WTC11 (cell line): ENCODE results near the gene MYL5.

Experiments used
- FOXP1 ChIP-seq: sonication (generic); formaldehyde crosslinking; IDR thresholded peaks from 2 replicates; pipeline ENCODE4 v1.8.0; 2022; ENCODE audit warnings: missing genetic modification reagents, mild to moderate bottlenecking, moderate library complexity, borderline replicate concordance
- MXD4 ChIP-seq: fragments of 250-450 bp; sonication (Bioruptor Pico); IDR thresholded peaks from 2 replicates; pipeline ENCODE4 v1.8.0; 2021; ENCODE audit warnings: mild to moderate bottlenecking, moderate library complexity, borderline replicate concordance
- NFE2L1 ChIP-seq: sonication (generic); formaldehyde crosslinking; IDR thresholded peaks from 2 replicates; pipeline ENCODE4 v1.8.1; 2023; ENCODE audit warnings: missing genetic modification reagents
- NR1H2 ChIP-seq: sonication (generic); formaldehyde crosslinking; IDR thresholded peaks from 2 replicates; pipeline ENCODE4 v1.9.0; 2021; ENCODE audit warnings: mild to moderate bottlenecking, moderate library complexity, missing genetic modification reagents
- RELA ChIP-seq: sonication (generic); formaldehyde crosslinking; IDR thresholded peaks from 2 replicates; pipeline ENCODE4 v1.8.1; 2022; ENCODE audit warnings: missing genetic modification reagents, mild to moderate bottlenecking, borderline replicate concordance
- TEAD4 ChIP-seq: sonication (generic); formaldehyde crosslinking; IDR thresholded peaks from 2 replicates; pipeline ENCODE4 v1.8.0; 2022; ENCODE audit warnings: mild to moderate bottlenecking, missing genetic modification reagents
- TF ChIP-seq, protein P1 (sequence below): fragments of 200-600 bp; IDR thresholded peaks from 2 replicates; pipeline ENCODE4 v1.8.0; 2022; ENCODE audit warnings: antibody characterized with exemption
- TF ChIP-seq, protein P2 (sequence below): sonication (generic); formaldehyde crosslinking; IDR thresholded peaks from 2 replicates; pipeline ENCODE4 v1.8.1; 2023; ENCODE audit warnings: mild to moderate bottlenecking, missing genetic modification reagents, moderate library complexity

GRCh38 chr4:628311-628741, 46.0 kb upstream of the MYL5 start:
- TF ChIP-seq TEAD4 (CRISPR knock-in tag), result no peak
- no peak for TF ChIP-seq FOXP1
- TF ChIP-seq NFE2L1 (CRISPR knock-in tag), result no peak
- TF ChIP-seq, protein P1, sequence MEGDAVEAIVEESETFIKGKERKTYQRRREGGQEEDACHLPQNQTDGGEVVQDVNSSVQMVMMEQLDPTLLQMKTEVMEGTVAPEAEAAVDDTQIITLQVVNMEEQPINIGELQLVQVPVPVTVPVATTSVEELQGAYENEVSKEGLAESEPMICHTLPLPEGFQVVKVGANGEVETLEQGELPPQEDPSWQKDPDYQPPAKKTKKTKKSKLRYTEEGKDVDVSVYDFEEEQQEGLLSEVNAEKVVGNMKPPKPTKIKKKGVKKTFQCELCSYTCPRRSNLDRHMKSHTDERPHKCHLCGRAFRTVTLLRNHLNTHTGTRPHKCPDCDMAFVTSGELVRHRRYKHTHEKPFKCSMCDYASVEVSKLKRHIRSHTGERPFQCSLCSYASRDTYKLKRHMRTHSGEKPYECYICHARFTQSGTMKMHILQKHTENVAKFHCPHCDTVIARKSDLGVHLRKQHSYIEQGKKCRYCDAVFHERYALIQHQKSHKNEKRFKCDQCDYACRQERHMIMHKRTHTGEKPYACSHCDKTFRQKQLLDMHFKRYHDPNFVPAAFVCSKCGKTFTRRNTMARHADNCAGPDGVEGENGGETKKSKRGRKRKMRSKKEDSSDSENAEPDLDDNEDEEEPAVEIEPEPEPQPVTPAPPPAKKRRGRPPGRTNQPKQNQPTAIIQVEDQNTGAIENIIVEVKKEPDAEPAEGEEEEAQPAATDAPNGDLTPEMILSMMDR, result no peak
- no peak for TF ChIP-seq MXD4 (CRISPR knock-in tag)
- no peak for TF ChIP-seq NR1H2 (CRISPR knock-in tag)
- TF ChIP-seq RELA (CRISPR knock-in tag), result no peak
- TF ChIP-seq, protein P2, sequence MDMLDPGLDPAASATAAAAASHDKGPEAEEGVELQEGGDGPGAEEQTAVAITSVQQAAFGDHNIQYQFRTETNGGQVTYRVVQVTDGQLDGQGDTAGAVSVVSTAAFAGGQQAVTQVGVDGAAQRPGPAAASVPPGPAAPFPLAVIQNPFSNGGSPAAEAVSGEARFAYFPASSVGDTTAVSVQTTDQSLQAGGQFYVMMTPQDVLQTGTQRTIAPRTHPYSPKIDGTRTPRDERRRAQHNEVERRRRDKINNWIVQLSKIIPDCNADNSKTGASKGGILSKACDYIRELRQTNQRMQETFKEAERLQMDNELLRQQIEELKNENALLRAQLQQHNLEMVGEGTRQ (CRISPR knock-in tag), result no peak
